Measurements from ENCODE around the gene SPATA46.

Gene SPATA46

GRCh38 chr1:162351246-162351842 lies 25.3 kb downstream of the SPATA46 start:
- no peak for DNase-seq

GRCh38 chr1:162349635-162350330 lies 26.9 kb downstream of the SPATA46 start:
- DNase-seq, result no peak

GRCh38 chr1:162347281-162347680 lies 29.4 kb downstream of the SPATA46 start:
- no peak for DNase-seq

GRCh38 chr1:162343470-162343869 lies 33.2 kb downstream of the SPATA46 start:
- no peak for DNase-seq

GRCh38 chr1:162342452-162342983 lies 34.1 kb downstream of the SPATA46 start:
- no peak for DNase-seq

- DNase-seq, result no peak
Measured at GRCh38 chr1:162336621-162337285, 39.9 kb downstream of the SPATA46 start.

GRCh38 chr1:162335126-162335525 lies 41.5 kb downstream of the SPATA46 start:
- no peak for DNase-seq

- DNase-seq, result no peak
Measured at GRCh38 chr1:162333991-162334390, 42.7 kb downstream of the SPATA46 start.

GRCh38 chr1:162329826-162330225 lies 46.8 kb downstream of the SPATA46 start:
- DNase-seq, result no peak

- no peak for DNase-seq
Measured at GRCh38 chr1:162328512-162328911, 48.1 kb downstream of the SPATA46 start.

- no peak for DNase-seq
Measured at GRCh38 chr1:162327788-162328165, 48.9 kb downstream of the SPATA46 start.

- no peak for DNase-seq
Measured at GRCh38 chr1:162327144-162327787, 49.4 kb downstream of the SPATA46 start.

GRCh38 chr1:162326559-162326958 lies 50.1 kb downstream of the SPATA46 start:
- DNase-seq, result no peak

GRCh38 chr1:162324396-162324795 lies 52.3 kb downstream of the SPATA46 start:
- no peak for DNase-seq

All from stimulated activated CD4-positive, alpha-beta T cell treated with anti-CD3 and anti-CD28 coated beads, Interleukin-2, amount 100 ng/mL, for 48 hours (primary cell).